ENCODE results near the gene NBPF1.
"Not testable (repeated sequence)": the region's sequence is repeated elsewhere in the genome, so short reads cannot be mapped to it uniquely, and the experiment has no call there.

GRCh38 chr1:16550212-16550918 is 63.0 kb downstream of the NBPF1 start:
- TF ChIP-seq CTCF, POLR2A (IDR thresholded peaks at IDR 0.05): not testable (repeated sequence)
